OCI-LY3 (cell line): ENCODE results near the gene TMEM208.

Experiments used
- EZH2phosphoT487 ChIP-seq: fragments of 200-600 bp; shearing (Covaris generic); IDR thresholded peaks from 2 replicates; pipeline ENCODE4 v1.6.1; 2018; ENCODE audit warnings: antibody characterized with exemption, mixed run types, low read depth
- TF ChIP-seq, protein P1 (sequence below): fragments of 200-600, 300-600 bp; sonication (generic); IDR thresholded peaks from 2 replicates; pipeline ENCODE4 v1.5.1; 2014; ENCODE audit warnings: antibody characterized with exemption, low read length, low read depth

DNA sequence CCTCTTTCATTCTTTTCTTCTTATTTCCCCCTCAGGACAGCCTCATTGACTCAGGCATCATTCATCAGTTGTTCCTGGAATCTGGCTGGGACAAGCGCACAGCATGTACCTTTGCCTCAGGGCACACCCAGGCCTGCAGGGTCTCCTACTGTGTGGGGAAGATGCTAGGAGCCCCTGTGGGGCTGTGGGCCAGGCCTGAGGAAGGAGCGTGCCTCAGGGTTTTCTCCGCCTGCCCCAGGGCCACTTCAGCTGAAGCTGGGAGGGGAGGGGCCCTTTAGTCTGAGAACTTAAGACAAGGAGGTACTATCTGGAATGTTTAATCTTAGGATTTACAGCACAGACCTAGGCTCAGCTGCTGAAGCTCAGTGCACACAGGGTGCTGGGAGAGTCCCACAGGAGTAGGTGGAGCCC lies 20.1 kb upstream of the TMEM208 start:
- TF ChIP-seq, protein P1, sequence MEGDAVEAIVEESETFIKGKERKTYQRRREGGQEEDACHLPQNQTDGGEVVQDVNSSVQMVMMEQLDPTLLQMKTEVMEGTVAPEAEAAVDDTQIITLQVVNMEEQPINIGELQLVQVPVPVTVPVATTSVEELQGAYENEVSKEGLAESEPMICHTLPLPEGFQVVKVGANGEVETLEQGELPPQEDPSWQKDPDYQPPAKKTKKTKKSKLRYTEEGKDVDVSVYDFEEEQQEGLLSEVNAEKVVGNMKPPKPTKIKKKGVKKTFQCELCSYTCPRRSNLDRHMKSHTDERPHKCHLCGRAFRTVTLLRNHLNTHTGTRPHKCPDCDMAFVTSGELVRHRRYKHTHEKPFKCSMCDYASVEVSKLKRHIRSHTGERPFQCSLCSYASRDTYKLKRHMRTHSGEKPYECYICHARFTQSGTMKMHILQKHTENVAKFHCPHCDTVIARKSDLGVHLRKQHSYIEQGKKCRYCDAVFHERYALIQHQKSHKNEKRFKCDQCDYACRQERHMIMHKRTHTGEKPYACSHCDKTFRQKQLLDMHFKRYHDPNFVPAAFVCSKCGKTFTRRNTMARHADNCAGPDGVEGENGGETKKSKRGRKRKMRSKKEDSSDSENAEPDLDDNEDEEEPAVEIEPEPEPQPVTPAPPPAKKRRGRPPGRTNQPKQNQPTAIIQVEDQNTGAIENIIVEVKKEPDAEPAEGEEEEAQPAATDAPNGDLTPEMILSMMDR: no peak
- no peak for TF ChIP-seq EZH2phosphoT487
